Uterus (tissue), 4 donors: ENCODE data around the gene CLTB. TPM values are rescaled to one million over a fixed set of nuclear protein-coding genes. Genes with fewer than 3 reads are reported as not detected.

ENCODE experiments used
- DNase-seq, 2 donors: peaks; one replicate each; pipeline ENCODE4 v3.0.0-alpha.2; 2019 to 2020
- H3K27ac ChIP-seq, 2 donors: fragments of 200-600 bp; sonication (generic); 1 replicate in 1 of 2; 2 replicates in 1 of 2; pipeline ENCODE4 v1.5.1; 2016 to 2018
- H3K27me3 ChIP-seq, 2 donors: fragments of 200-600 bp; sonication (generic); one replicate each; pipeline ENCODE4 v1.5.1; 2018 to 2019; ENCODE audit warnings: control low read depth in 1 of 2
- H3K36me3 ChIP-seq, 2 donors: fragments of 200-600 bp; sonication (generic); one replicate each; pipeline ENCODE4 v1.5.1; 2019; ENCODE audit warnings: control low read depth in 1 of 2
- H3K4me1 ChIP-seq, 2 donors: fragments of 200-600 bp; sonication (generic); one replicate each; pipeline ENCODE4 v1.5.1; 2018 to 2019; ENCODE audit warnings: control low read depth in 1 of 2
- H3K4me3 ChIP-seq, 2 donors: fragments of 200-600 bp; sonication (generic); 1 replicate in 1 of 2; 2 replicates in 1 of 2; pipeline ENCODE4 v1.5.1; 2018 to 2019; ENCODE audit warnings: mild to moderate bottlenecking in 1 of 2
- H3K9me3 ChIP-seq, 2 donors: fragments of 200-600 bp; sonication (generic); one replicate each; pipeline ENCODE4 v1.5.1; 2019; ENCODE audit warnings: control low read depth in 1 of 2
- POLR2A ChIP-seq, 2 donors: fragments of 450-650 bp; IDR thresholded peaks; one replicate each; pipeline ENCODE4 v1.6.1; 2016; ENCODE audit warnings: antibody characterized with exemption in 2 of 2, mild to moderate bottlenecking in 1 of 2, moderate library complexity in 1 of 2
- intact Hi-C: fragments of 100-400 bp; cut with DNase I; formaldehyde crosslinking; loops from one replicate; pipeline ENCODE4 v1.15.1; 2023; ENCODE audit warnings: low total_unique reads
- total RNA-seq, 4 donors: library from RNA; depleted of rRNA in 3 of 4; stranded (reverse); fragments of >200 nt in 3 of 4; gene quantifications; one replicate each; pipeline versions ENCODE4 v1.1.0 to v1.2.4, GENCODE V29; 2014 to 2023
- TF ChIP-seq, protein P1 (sequence below), 4 experiments: fragments of 200-600 bp in 2 of 4; fragments of 450-650 bp in 2 of 4; sonication (generic) in 2 of 4; IDR thresholded peaks; one replicate each; pipeline ENCODE4 v1.5.1; 2016 to 2019; ENCODE audit warnings: antibody characterized with exemption in 4 of 4, mild to moderate bottlenecking in 2 of 4, moderate library complexity in 1 of 4
- donor health status: DM: yes; HTN: yes; CAD: no.

CLTB gene
- total RNA-seq, 4 donors from 2014 or later: 34.7 to 162 (median 63.4) TPM

DNA sequence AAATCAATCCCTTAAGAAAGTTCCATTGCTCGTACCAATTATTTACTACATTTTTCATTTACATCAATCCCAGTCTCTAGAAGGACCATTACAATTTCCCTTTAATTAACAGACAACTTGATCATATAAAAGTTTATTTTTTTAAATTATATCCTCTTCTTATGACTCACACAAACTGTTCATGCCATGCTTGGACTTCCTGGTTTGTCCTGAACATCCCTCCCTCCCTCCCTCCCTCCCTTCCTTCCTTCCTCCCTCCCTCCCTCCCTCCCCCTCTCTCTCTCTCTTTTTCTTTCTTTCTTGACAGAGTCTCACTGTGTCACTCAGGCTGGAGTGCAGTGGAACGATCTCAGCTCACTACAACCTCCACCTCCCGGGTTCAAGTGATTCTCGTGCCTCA is 11.6 kb upstream of the CLTB start:
- Histone ChIP-seq H3K36me3 (no peaks in the 10 kb centered on the region), H3K9me3 (no peaks in the 10 kb centered on the region), H3K4me3 (no peak overlapping the region), H3K27me3 (no peaks in the 10 kb centered on the region), H3K27ac (no peak overlapping the region), H3K4me1 (no peaks in the 10 kb centered on the region)
- intact Hi-C loops: no loop called here
- no peak for DNase-seq
- no peak for TF ChIP-seq POLR2A (IDR thresholded peaks at IDR 0.05)
- TF ChIP-seq, protein P1, sequence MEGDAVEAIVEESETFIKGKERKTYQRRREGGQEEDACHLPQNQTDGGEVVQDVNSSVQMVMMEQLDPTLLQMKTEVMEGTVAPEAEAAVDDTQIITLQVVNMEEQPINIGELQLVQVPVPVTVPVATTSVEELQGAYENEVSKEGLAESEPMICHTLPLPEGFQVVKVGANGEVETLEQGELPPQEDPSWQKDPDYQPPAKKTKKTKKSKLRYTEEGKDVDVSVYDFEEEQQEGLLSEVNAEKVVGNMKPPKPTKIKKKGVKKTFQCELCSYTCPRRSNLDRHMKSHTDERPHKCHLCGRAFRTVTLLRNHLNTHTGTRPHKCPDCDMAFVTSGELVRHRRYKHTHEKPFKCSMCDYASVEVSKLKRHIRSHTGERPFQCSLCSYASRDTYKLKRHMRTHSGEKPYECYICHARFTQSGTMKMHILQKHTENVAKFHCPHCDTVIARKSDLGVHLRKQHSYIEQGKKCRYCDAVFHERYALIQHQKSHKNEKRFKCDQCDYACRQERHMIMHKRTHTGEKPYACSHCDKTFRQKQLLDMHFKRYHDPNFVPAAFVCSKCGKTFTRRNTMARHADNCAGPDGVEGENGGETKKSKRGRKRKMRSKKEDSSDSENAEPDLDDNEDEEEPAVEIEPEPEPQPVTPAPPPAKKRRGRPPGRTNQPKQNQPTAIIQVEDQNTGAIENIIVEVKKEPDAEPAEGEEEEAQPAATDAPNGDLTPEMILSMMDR (IDR thresholded peaks at IDR 0.05): no peak

DNA sequence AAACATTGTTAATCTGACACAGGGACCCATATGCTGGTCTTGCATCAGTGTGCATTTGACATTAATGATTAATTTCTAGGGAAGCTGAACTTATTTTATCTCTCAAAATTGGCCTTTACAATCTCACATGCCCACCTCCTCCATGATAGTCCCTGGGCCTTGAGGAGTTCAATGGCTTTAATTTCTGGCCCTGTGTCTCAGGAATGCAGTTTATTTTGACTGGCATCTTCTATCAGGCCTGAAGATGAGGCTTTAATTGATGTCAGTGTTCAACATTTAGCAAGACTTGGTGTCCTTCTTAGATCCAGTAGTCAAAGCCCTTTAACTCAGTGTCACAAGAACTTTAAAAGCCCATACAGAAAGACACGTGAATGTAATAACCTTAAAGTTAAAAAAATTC is 10.5 kb upstream of the CLTB start:
- intact Hi-C loops: no loop called here
- Histone ChIP-seq H3K36me3 (no peaks in the 10 kb centered on the region), H3K4me1 (no peaks in the 10 kb centered on the region), H3K4me3 (no peak overlapping the region), H3K27ac (no peak overlapping the region), H3K9me3 (no peaks in the 10 kb centered on the region), H3K27me3 (no peaks in the 10 kb centered on the region)
- TF ChIP-seq, protein P1 (IDR thresholded peaks at IDR 0.05): no peak
- TF ChIP-seq POLR2A (IDR thresholded peaks at IDR 0.05): no peak
- DNase-seq: no peak

DNA sequence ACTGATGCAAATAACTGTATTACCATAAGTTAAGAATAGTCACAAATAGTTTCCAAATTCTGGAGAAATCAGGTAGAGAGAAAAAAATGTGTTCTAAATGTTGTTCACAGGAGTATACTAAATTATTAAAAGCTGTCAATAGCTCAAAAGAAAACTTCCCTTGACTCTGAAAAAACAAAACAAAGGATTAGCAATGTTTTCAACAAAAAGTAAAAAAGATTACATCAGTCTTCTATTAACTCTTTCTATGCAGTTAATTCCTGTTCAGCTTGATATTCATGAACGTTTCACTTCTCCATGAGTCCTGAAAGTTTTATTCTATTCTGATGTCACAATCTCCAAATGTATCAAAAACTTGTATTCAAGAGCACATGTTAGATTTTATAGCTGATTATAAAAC is 9.5 kb upstream of the CLTB start:
- no peak for DNase-seq
- Histone ChIP-seq H3K4me1 (no peaks in the 10 kb centered on the region), H3K4me3 (no peak overlapping the region), H3K36me3 (no peaks in the 10 kb centered on the region), H3K27ac (no peak overlapping the region), H3K27me3 (no peaks in the 10 kb centered on the region), H3K9me3 (no peaks in the 10 kb centered on the region)
- TF ChIP-seq, protein P1 (IDR thresholded peaks at IDR 0.05): no peak
- TF ChIP-seq POLR2A (IDR thresholded peaks at IDR 0.05): no peak
- intact Hi-C loops: no loop called here

DNA sequence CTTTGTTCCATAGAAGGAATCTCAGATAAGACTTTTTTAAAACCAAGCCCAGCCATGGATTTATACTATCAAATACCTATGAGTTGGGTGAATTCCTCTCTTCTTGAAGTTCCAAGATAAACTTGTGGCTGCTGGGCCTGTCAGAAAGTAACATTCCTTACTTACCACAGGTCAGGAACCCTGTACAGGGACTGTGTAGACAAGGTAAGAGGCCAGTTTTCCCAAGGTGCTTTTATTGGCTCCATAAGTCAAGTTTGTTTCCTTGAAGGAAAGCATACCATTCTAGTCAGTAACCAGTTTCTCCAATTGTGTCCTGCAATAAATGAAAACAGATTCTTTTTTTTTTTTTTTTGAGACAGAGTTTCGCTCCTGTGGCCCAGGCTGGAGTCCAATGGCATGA is 8.8 kb upstream of the CLTB start:
- H3K9me3 ChIP-seq: no peaks in the 10 kb centered on the region
- no peaks in the 10 kb centered on the region for H3K27me3 ChIP-seq
- H3K4me1 ChIP-seq: no peaks in the 10 kb centered on the region
- no peak overlapping the region for H3K4me3 ChIP-seq
- H3K36me3 ChIP-seq: no peaks in the 10 kb centered on the region
- no peak overlapping the region for H3K27ac ChIP-seq
- no peak for DNase-seq
- intact Hi-C loops: no loop called here
- no peak for TF ChIP-seq POLR2A (IDR thresholded peaks at IDR 0.05)
- TF ChIP-seq, protein P1 (IDR thresholded peaks at IDR 0.05): no peak

DNA sequence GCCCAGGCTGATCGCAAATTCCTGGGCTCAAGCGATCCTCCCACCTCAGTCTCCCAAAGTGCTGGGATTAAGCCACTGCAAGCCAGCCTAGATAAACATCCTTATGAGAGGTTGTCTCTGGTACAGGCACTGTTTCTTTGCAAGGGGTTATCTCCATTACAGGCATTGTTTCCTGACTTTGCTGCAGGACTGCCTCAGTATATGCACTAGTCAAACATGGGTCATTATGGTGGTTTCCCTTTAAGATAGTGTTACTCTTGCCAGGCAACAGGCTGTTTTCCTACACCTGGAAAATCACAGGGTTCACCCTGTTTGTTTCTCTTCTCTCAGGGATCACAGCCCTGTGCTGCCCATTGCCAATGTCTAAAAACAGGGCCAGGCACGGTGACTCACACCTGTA is 7.8 kb upstream of the CLTB start:
- Histone ChIP-seq H3K4me3 (no peak overlapping the region), H3K27me3 (no peaks in the 10 kb centered on the region), H3K36me3 (no peaks in the 10 kb centered on the region), H3K4me1 (no peaks in the 10 kb centered on the region), H3K27ac (no peak overlapping the region), H3K9me3 (no peaks in the 10 kb centered on the region)
- no peak for DNase-seq
- intact Hi-C loops: no loop called here
- no peak for TF ChIP-seq POLR2A (IDR thresholded peaks at IDR 0.05)
- TF ChIP-seq, protein P1 (IDR thresholded peaks at IDR 0.05): no peak
